AG10803 (cell line): ENCODE results near the gene TMEM61.
"Not testable (repeated sequence)": the region's sequence is repeated elsewhere in the genome, so short reads cannot be mapped to it uniquely, and the experiment has no call there.

ENCODE experiments used
- DNase-seq: peaks from one replicate; pipeline ENCODE4 v3.0.0; 2010; ENCODE audit warnings: low read depth
- H3K4me3 ChIP-seq: 2 replicates; pipeline ENCODE4 v1.5.1; 2011; ENCODE audit warnings: mild to moderate bottlenecking, low read length, control low read depth
- CTCF ChIP-seq: conservative IDR thresholded peaks from 2 replicates; pipeline ENCODE4 v1.5.1; 2011; ENCODE audit warnings: mild to moderate bottlenecking, low read length, control low read depth, inconsistent platforms

The TMEM61 gene

GRCh38 chr1:55010194-55010886 is 29.9 kb downstream of the TMEM61 start:
- no peak for TF ChIP-seq CTCF
- H3K4me3 ChIP-seq: no peak overlapping the region
- DNase-seq: no peak

DNA sequence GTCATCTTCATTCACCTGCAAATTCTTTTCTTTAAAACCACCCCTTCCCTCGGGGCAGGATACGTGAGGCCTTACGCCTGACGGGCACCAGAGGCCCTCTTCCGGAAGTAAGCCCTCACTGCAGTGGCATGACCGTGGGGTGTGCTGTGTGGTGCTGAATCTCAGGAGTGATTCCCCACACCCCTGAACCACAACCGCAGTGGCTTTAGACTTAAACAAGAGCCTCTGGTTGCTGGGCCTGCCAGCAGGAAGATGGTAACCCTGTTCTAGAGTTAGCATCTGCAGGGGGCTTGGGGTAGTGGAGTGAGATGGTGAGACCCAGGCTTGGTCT is 30.4 kb downstream of the TMEM61 start:
- no peak for DNase-seq
- TF ChIP-seq CTCF: no peak
- H3K4me3 ChIP-seq: no peak overlapping the region

- no peak for DNase-seq
- no peak for TF ChIP-seq CTCF
- H3K4me3 ChIP-seq: no peak overlapping the region
These were observed 32.2 kb downstream of the TMEM61 start for GRCh38 chr1:55012661-55013060.

DNA sequence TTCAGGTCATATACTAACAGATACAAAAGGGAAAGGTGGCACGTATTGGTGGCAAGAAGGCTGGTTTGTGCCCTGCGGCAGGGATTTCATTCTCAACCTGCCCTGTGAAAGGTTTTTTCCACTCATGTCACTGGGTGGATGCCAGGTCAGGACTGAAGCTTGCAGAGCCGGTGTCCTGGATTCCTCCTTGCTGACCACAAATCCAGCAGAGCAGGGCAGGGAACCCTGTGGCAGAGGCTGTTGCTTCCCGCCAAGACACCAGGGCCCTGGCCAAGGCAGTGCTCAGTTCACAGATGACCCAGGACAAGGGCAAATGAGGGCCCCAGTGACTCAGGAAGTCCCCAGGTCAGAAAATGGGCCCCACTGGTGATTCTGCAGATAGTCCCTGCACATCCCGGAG is 34.7 kb downstream of the TMEM61 start:
- no peak overlapping the region for H3K4me3 ChIP-seq
- no peak for DNase-seq
- TF ChIP-seq CTCF: no peak

- peak; percentile 58 for DNase-seq
- no peak for TF ChIP-seq CTCF
- H3K4me3 ChIP-seq: no peak overlapping the region
These were observed 35.5 kb downstream of the TMEM61 start for GRCh38 chr1:55015731-55016620.

DNA sequence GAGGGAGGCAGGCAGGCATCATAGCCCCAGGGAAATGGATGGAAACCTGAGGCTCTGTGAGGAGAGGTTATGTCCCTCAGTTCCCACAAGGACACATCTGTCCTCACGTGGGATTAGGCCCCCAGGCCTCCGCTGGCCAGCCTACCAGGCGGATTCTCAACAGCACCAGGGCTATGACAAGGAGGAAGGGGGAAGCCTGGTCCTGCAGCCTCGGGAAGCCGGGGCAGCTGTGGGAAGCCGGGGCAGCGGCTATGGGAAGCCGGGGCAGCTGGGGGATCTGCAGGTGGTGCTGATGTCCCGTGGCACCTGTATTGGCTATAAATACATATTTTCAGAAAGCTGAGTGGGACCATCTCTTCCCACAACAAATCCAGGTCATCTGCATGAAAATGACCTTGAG is 38.0 kb downstream of the TMEM61 start:
- no peak for TF ChIP-seq CTCF
- no peak for DNase-seq
- H3K4me3 ChIP-seq: no peak overlapping the region

- DNase-seq: peak; percentile 86
- H3K4me3 ChIP-seq: no peak overlapping the region
- TF ChIP-seq CTCF: peak; percentile 86
These were observed 41.6 kb downstream of the TMEM61 start for GRCh38 chr1:55021942-55022546.

DNA sequence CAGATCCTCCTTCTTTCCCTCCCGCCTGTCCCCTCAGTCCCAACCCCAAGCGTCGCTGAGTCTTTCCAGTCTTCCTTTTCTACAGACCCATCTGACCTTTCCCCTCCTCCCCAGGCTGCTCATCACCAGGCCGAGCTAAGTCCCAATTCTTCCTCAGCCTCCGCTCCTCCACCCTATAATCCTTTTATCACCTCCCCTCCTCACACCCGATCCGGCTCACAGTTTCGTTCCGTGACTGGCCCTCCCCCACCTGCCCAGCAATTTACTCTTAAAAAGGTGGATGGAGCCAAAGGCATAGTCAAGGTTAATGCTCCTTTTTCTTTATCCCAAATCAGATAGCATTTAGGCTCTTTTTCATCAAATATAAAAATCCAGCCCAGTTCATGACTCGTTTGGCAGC is 43.7 kb downstream of the TMEM61 start:
- not testable (repeated sequence) for DNase-seq, H3K4me3 ChIP-seq

- H3K4me3 ChIP-seq, DNase-seq: not testable (repeated sequence)
These were observed 46.3 kb downstream of the TMEM61 start for GRCh38 chr1:55026682-55027081.

DNA sequence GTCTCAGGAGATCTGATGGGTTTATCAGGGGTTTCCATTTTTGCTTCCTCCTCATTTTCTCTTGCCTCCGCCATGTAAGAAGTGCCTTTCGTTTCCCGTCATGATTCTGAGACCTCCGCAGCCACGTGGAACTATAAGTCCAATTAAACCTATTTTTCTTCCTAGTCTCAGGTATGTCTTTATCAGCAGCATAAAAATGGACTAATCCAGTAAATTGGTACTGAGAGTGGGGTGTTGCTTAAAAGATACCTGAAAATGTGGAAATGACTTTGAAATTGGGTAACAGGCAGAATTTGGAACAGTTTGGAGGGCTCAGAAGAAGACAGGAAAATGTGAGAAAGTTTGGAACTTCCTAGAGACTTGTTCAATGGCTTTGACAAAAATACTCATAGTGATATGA is 50.7 kb downstream of the TMEM61 start:
- H3K4me3 ChIP-seq, DNase-seq: not testable (repeated sequence)
